Dermis blood vessel endothelial cell (primary cell): Measurements from ENCODE around the gene MALL. TPM values are rescaled to one million over a fixed set of nuclear protein-coding genes. Genes with fewer than 3 reads are reported as not detected.
"Not testable (repeated sequence)": the region's sequence is repeated elsewhere in the genome, so short reads cannot be mapped to it uniquely, and the experiment has no call there.

Experiments
- DNase-seq: peaks from one replicate; pipeline ENCODE4 v3.0.0; 2010
- total RNA-seq: library from RNA; depleted of rRNA; stranded (reverse); fragments of >200 nt; gene quantifications from 2 replicates; pipeline ENCODE4 v1.2.3, GENCODE V29; 2014

The MALL gene
- total RNA-seq, 1 donor from 2014 or later: 39.3 TPM

DNA sequence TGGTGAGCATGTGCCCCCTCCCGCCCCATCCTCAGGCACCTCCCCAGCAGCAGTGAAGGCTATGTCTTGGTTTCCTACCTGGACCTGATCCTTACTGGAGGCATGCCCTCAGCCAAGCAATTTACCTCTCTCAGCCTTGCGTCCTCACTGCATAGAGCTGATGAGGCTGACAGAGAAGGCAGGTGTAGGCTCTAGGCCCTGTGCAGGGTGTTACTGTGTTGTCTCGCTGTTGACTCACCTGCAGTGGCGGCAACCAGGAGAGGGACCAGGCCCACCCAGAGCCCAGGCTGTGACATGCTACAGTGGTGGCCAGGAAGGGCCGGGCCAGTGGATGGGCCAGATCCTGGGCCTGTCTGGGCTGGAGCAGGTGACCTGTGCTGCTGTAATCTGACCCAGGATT is 65.9 kb downstream of the MALL start:
- not testable (repeated sequence) for DNase-seq

DNA sequence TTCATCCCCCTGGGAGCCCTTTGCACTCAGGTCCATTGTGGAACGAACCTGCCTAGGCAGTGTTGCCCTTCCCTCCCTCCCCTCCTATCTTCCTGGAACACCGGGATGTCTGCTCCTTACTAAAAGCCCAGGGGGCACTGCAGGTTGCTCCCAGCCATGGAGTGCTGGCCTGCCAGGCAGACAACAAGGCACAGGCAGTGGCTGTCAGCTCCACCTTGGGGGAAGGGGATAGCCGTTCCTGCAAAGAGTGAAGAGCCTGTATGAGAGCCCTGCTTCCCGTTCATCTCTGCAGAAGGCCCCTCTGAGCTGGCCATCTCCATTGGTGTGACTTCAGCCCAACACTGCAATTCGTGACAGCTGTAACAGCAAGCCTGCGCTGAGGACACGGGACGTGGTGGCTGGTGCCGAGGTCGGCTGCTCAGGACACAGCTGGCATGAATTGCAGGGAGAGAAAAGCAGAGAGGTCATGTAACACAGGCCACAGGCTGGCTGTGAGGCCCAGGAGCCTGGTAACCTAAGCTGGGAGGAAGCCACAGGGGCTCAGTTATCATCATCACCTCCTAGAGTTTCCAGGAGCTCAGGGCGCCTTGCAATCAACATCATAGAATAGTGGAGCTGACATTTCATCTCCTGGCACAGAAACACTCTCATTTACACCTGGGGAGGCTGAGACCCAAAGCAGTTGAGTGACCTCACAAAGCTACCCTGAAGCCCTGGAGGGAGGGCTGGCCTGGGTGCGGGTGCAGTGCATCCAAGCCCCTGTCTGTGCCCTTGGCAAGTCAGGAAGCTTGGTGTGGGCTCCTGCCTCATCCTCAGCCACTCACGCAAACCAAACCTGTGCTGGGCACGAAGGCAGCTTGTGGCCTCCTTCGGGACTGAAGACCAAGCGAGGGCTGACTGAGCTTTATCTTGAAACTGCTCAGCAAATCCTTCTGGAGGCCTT is 67.1 kb downstream of the MALL start:
- DNase-seq: not testable (repeated sequence)

- DNase-seq: not testable (repeated sequence)
These were observed 68.4 kb downstream of the MALL start for GRCh38 chr2:110047225-110047624.

DNA sequence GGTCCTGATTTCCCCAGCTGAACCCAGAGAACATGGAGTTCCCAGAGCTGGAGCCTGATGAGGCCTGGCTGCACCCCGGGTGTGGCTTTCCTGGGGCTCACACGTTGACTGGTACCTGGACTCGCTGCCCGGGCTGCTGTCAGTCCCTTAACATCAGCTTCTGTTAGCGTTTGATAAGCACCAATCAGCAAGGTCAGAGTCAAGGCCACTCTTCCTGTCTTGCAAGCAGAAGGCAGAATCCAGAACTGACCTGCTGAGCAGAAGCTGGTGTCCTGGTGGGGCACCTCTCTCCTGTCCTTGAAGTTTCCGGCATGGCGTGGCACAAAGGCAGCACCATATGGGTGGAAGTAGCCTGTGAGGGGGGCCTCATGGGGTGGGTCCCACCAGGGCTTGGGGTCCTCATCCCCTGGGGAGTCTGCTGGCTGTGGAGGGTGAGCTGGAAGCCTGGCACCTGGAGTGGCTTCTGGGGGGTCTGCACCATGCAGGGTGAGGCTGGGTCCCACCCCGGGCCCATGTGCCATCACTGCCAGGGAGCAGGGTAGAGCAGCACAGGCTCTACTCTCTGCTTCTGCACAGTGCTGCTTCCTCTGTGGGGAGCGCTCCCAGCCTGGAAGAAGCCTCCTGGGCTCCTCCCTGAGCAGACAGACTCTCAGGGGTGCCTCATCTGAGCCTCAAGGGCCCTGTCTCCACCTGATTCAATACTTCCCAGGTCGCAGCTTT is 73.5 kb downstream of the MALL start:
- not testable (repeated sequence) for DNase-seq

- DNase-seq: not testable (repeated sequence)
These were observed 78.3 kb downstream of the MALL start for GRCh38 chr2:110037336-110037735.

DNA sequence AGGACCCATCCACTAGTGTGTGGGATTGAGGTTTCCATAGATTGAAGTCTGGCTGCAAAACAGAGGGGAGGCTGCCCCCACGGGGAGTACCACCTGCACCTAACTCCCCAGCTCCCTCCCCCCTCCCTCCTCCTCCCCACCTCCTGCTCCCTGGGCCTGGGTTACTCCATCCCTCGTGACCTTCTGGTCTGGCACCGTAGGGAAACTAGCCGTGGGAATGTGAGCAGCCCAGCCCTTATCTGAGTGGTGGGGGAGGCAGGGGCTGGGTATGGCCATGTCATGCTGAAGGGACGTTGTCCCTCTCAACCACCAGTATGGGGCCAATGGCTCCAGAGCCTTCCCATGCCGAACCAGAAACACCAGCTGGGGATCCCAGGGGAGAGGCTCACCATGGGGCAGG is 80.2 kb downstream of the MALL start:
- not testable (repeated sequence) for DNase-seq

DNA sequence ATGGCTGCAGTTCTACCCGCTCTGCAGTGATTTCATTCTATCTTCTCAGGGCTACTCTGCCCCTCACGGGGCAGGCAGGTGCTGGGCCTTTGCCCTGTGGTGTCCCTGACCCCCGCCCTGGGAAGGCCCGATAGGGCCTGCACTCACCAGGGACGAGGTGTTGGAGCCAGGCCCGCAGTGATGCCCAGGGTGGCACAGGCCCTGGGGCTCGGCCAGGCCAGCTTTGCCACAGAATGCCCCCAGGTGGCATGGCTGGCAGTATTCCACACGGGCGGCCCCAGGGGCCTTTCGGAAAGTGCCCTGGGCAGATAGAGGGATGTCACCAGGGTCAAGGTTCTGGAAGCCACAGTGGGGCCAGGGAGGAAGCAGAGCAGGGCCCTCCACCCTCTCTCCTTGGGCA is 80.7 kb downstream of the MALL start:
- not testable (repeated sequence) for DNase-seq

Other genes with a start within 250 kb of the MALL start
- 6.0 and 9.4 TPM in 2 replicates for gene LIMS3, start 217.1 kb downstream of the MALL start, total RNA-seq
- gene NPHP1, start 89.2 kb upstream of the MALL start, total RNA-seq: 2.9 TPM in 2 replicates
- 29.4 and 52.8 TPM in 2 replicates for gene MTLN, start 96.7 kb upstream of the MALL start, total RNA-seq